HL-60/S4 (cell line): ENCODE data around the gene FMNL3.

ENCODE experiments used
- in situ Hi-C: fragments of 300-500 bp; cut with MboI; formaldehyde crosslinking; loops from 2 replicates; pipeline ENCODE4 v1.14.3; 2022; ENCODE audit warnings: low sequenced_read_pairs

FMNL3 gene

GRCh38 chr12:49652921-49653520 is 54.2 kb downstream of the FMNL3 start:
- in situ Hi-C loops, result no loop called here

GRCh38 chr12:49651855-49652254 is 55.4 kb downstream of the FMNL3 start:
- in situ Hi-C loops, result no loop called here

GRCh38 chr12:49649892-49650291 is 57.3 kb downstream of the FMNL3 start:
- in situ Hi-C loops, result no loop called here

GRCh38 chr12:49649445-49649844 is 57.8 kb downstream of the FMNL3 start:
- in situ Hi-C loops, result no loop called here

- in situ Hi-C loops, result no loop called here
Measured at GRCh38 chr12:49648712-49649003, 58.5 kb downstream of the FMNL3 start.

GRCh38 chr12:49647827-49648711 is 59.1 kb downstream of the FMNL3 start:
- in situ Hi-C loops, result no loop called here

- in situ Hi-C loops, result no loop called here
Measured at GRCh38 chr12:49646871-49647654, 60.1 kb downstream of the FMNL3 start.

- in situ Hi-C loops, result no loop called here
Measured at GRCh38 chr12:49646331-49646830, 60.8 kb downstream of the FMNL3 start.

- in situ Hi-C loops, result no loop called here
Measured at GRCh38 chr12:49645146-49646039, 61.8 kb downstream of the FMNL3 start.

GRCh38 chr12:49644620-49644994 is 62.6 kb downstream of the FMNL3 start:
- in situ Hi-C loops, result loop anchor here (5.0 kb wide), 1 partner anchor 63 kb away; the partner anchor contains the start of gene FMNL3

- in situ Hi-C loops, result loop anchor here (5.0 kb wide), 1 partner anchor 63 kb away; the partner anchor contains the start of gene FMNL3
Measured at GRCh38 chr12:49643961-49644619, 63.1 kb downstream of the FMNL3 start.

- in situ Hi-C loops, result loop anchor here (5.0 kb wide), 1 partner anchor 64 kb away; the partner anchor contains the start of gene FMNL3
Measured at GRCh38 chr12:49643135-49643534, 64.1 kb downstream of the FMNL3 start.

- in situ Hi-C loops, result loop anchor here (5.0 kb wide), 1 partner anchor 65 kb away; the partner anchor contains the start of gene FMNL3
Measured at GRCh38 chr12:49642370-49642802, 64.8 kb downstream of the FMNL3 start.

- in situ Hi-C loops, result loop anchor here (5.0 kb wide), 1 partner anchor 65 kb away; the partner anchor contains the start of gene FMNL3
Measured at GRCh38 chr12:49641748-49642369, 65.3 kb downstream of the FMNL3 start.

GRCh38 chr12:49636979-49637755 is 70.0 kb downstream of the FMNL3 start:
- in situ Hi-C loops, result no loop called here

- in situ Hi-C loops, result no loop called here
Measured at GRCh38 chr12:49636574-49636973, 70.6 kb downstream of the FMNL3 start.

- in situ Hi-C loops, result no loop called here
Measured at GRCh38 chr12:49635656-49636055, 71.5 kb downstream of the FMNL3 start.

- in situ Hi-C loops, result no loop called here
Measured at GRCh38 chr12:49635036-49635435, 72.2 kb downstream of the FMNL3 start.
